Measurements from ENCODE around the gene ANGPTL1. TPM values are rescaled to one million over a fixed set of nuclear protein-coding genes. Genes with fewer than 3 reads are reported as not detected.
"Not testable (repeated sequence)": the region's sequence is repeated elsewhere in the genome, so short reads cannot be mapped to it uniquely, and the experiment has no call there.

Gene ANGPTL1
- total RNA-seq, 2 experiments from 2014 or later, result not detected

DNA sequence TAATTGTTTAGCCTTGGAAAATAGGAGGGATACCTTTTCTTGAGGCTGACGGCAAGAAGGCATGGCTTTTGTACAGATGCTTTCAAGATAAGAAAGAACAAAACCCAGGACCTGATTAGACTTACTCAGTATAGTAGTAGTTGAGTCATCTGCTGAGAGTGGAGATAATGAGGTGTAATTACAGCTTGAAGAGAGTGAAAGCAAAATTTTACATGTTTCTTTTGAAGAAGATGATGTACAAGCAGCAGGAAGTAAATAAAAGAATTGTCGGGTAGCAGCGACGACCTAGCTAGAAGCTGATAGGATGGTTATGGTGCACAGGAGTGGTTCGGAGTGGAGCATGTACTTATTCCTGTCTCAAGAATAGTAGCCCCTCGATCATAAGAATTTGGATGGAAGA, 6.6 kb downstream of the ANGPTL1 start:
- Mint-ChIP-seq H3K4me1 (ENCODE audit: low read depth) (peaks cover 4% of the 10 kb centered on the region), H3K36me3 (ENCODE audit: low read depth) (no peaks in the 10 kb centered on the region), H3K9me3 (ENCODE audit: insufficient read depth) (no peaks in the 10 kb centered on the region), H3K4me3 (no peak overlapping the region), H3K27ac (no peak overlapping the region), H3K27me3 (ENCODE audit: low read depth) (no peaks in the 10 kb centered on the region)
- ATAC-seq, result no peak
- no peak for DNase-seq
- ChIA-PET CTCF (interaction anchor here (0.8 kb wide), 1 partner anchor 139 kb away, joined by 3 read pairs; no protein-coding TSS in a partner anchor), POLR2A (no interaction called here)

DNA sequence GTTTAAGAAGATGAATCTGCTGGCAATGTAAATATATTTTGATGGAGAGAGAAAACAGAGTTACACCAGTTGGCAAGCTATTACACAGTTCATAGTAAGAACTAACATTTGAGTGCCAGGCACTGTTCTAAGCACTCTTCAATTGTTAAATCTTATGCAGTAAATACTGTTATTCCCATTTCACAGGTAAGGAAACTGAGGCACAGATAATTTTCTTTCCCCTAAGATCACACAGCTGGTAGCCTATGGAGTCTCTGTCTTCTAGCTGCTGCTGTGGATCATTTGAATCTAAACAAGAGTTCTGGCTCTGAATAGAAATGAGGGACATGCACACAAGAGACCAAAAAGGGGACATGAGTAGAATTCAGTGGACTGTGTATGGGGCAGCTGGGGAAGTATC, 8.0 kb downstream of the ANGPTL1 start:
- Mint-ChIP-seq H3K27ac (no peak overlapping the region), H3K4me3 (no peak overlapping the region), H3K36me3 (ENCODE audit: low read depth) (no peaks in the 10 kb centered on the region), H3K4me1 (ENCODE audit: low read depth) (peaks cover 4% of the 10 kb centered on the region), H3K9me3 (ENCODE audit: insufficient read depth) (no peaks in the 10 kb centered on the region), H3K27me3 (ENCODE audit: low read depth) (no peaks in the 10 kb centered on the region)
- DNase-seq (no peak), ATAC-seq (no peak)
- ChIA-PET POLR2A (no interaction called here), CTCF (interaction anchor here (1.8 kb wide), 1 partner anchor 13 kb away, joined by 4 read pairs; no protein-coding TSS in a partner anchor)

DNA sequence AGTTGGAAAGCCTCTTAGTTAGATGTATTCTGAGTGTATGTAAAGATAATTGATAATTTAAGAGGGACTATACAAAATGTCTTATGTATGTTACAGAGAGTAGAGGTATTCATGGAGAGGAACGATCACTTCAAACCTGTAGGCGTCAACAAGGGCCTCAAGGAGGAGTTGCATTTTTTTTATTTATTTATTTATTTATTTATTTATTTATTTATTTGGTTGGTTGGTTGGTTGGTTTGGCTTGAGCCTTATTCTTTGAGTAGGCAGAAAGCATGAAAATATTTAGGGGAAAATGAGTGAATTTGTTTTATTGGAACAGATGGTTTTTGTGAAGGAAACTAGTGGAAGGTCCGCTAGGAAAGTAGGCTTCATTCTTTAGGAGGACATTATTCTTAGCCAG, 8.5 kb downstream of the ANGPTL1 start:
- no peaks in the 10 kb centered on the region for H3K36me3 Mint-ChIP-seq (ENCODE audit: low read depth)
- ATAC-seq (no peak), DNase-seq (no peak)
- H3K4me1 Mint-ChIP-seq (ENCODE audit: low read depth), result no peaks in the 10 kb centered on the region
- H3K27me3 Mint-ChIP-seq (ENCODE audit: low read depth), result no peaks in the 10 kb centered on the region
- ChIA-PET POLR2A (no interaction called here), CTCF (interaction anchor here (1.8 kb wide), 1 partner anchor 13 kb away, joined by 4 read pairs; no protein-coding TSS in a partner anchor)
- H3K4me3 Mint-ChIP-seq, result no peak overlapping the region
- H3K27ac Mint-ChIP-seq, result no peak overlapping the region
- no peaks in the 10 kb centered on the region for H3K9me3 Mint-ChIP-seq (ENCODE audit: insufficient read depth)

DNA sequence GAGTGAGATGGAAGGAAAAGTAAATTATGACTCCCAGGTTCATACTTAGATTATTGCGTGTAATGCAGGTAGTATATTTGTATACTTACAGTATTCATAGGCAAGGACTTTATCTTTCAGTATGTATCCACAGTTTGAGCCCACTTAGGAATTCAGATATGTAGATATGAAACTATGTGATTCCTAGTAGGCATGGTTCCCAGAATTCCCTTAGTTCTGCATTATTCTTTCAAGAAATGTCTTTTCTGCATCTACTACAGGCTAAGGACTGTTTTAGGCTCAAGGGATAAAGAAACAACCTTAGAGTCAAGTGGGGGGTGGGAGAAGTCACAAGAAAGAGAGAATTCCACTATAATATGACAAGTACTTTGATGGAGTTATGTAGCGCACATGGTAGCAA, 13.8 kb downstream of the ANGPTL1 start:
- Mint-ChIP-seq H3K27ac (no peak overlapping the region), H3K4me3 (no peak overlapping the region), H3K36me3 (ENCODE audit: low read depth) (no peaks in the 10 kb centered on the region), H3K27me3 (ENCODE audit: low read depth) (no peaks in the 10 kb centered on the region), H3K4me1 (ENCODE audit: low read depth) (no peaks in the 10 kb centered on the region), H3K9me3 (ENCODE audit: insufficient read depth) (no peaks in the 10 kb centered on the region)
- ChIA-PET POLR2A (no interaction called here), CTCF (interaction anchor here (1.4 kb wide), 1 partner anchor 146 kb away, joined by 3 read pairs; no protein-coding TSS in a partner anchor)
- ATAC-seq, result no peak
- DNase-seq, result no peak

DNA sequence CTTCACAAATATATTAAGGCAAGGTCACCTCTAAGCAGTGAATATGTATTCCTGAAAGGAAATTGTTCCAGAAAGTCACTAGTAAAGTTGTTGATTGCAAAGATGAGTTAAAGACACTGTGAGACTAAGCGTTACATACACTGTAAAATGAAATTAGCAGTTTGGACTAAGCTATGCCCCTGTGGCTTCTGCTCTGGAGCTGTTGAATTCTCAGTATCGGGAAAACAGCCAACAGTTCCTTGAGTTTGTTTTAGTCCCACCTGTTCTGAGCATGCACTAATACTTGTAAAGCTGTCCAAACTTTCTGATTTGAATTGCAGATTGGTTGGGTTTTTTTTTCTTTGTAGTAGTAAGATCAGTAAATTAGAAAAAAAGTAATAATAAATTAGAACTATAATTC, 21.0 kb downstream of the ANGPTL1 start:
- Mint-ChIP-seq H3K4me1 (ENCODE audit: low read depth) (no peaks in the 10 kb centered on the region), H3K27me3 (ENCODE audit: low read depth) (no peaks in the 10 kb centered on the region), H3K36me3 (ENCODE audit: low read depth) (no peaks in the 10 kb centered on the region), H3K4me3 (no peak overlapping the region), H3K27ac (no peak overlapping the region), H3K9me3 (ENCODE audit: insufficient read depth) (no peaks in the 10 kb centered on the region)
- POLR2A ChIA-PET, result no interaction called here
- ATAC-seq (no peak), DNase-seq (no peak)
- CTCF ChIA-PET, result interaction anchor here (1.0 kb wide), 1 partner anchor 13 kb away, joined by 4 read pairs; no protein-coding TSS in a partner anchor

DNA sequence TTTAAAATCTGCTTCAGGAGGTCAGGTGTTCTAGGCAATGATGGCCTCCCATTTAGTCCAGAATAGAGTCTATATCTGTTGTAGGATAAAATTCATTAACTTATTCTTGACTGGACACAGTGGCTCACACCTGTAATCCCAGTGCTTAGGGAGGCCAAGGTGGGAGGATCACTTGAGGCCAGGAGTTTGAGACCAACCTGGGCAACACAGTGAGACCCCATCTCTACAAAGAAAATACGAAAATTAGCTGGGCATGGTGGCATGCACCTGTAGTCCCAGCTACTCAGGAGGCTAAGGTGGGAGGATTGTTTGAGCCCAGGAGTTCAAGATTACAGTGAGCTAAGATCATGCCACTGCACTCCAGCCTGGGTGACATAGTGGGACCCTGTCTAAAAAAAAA, 23.0 kb downstream of the ANGPTL1 start:
- POLR2A ChIA-PET; H3K27ac Mint-ChIP-seq; H3K4me3 Mint-ChIP-seq; CTCF ChIA-PET; H3K4me1 Mint-ChIP-seq (ENCODE audit: low read depth); ATAC-seq; DNase-seq; H3K27me3 Mint-ChIP-seq (ENCODE audit: low read depth); H3K36me3 Mint-ChIP-seq (ENCODE audit: low read depth); H3K9me3 Mint-ChIP-seq (ENCODE audit: insufficient read depth): not testable (repeated sequence)

DNA sequence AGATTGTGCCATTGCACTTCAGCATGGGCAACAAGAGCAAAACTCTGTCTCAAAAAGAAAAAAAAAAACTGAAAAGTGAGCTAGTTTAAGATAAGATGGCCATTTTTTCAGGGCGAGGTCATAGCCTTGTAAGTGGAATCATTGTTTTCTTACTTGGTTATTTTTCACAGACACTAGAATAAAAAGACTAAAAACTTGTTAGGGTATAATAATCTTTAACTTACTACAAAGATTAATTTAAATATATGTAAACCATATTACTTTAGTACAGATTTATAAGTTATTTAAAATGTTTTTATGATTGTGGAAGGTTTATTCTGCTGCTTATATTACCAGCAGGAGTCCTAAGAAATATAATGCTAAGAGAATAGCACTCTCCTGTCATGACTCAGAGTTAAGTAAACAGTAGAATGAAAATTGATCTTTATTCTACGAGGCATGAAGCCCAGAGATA, 23.5 kb downstream of the ANGPTL1 start:
- POLR2A ChIA-PET, result no interaction called here
- H3K4me3 Mint-ChIP-seq, result no peak overlapping the region
- no peaks in the 10 kb centered on the region for H3K9me3 Mint-ChIP-seq (ENCODE audit: insufficient read depth)
- H3K36me3 Mint-ChIP-seq (ENCODE audit: low read depth), result no peaks in the 10 kb centered on the region
- no peaks in the 10 kb centered on the region for H3K4me1 Mint-ChIP-seq (ENCODE audit: low read depth)
- DNase-seq, result no peak
- no peaks in the 10 kb centered on the region for H3K27me3 Mint-ChIP-seq (ENCODE audit: low read depth)
- ATAC-seq, result no peak
- H3K27ac Mint-ChIP-seq, result no peak overlapping the region
- CTCF ChIA-PET, result no interaction called here

DNA sequence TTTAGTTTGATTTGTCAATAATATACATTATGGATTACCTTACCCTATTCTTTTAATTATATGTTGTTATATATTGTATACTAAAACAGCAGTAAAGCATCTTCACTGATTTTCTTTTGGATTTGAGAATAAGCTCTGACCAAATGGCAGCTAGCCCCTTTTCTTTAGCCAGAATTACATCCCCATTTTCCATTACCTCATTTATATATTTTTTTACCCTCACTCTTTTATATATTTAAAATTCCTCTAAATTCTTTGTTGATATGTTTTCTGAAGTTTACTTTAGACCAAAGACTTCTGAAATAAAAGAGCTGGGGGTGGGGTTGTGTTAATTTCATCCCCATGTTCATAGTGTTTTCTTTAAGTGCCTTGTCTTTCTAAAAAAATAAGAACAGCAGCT, 24.6 kb downstream of the ANGPTL1 start:
- no peak for ATAC-seq
- CTCF ChIA-PET, result no interaction called here
- no peaks in the 10 kb centered on the region for H3K36me3 Mint-ChIP-seq (ENCODE audit: low read depth)

DNA sequence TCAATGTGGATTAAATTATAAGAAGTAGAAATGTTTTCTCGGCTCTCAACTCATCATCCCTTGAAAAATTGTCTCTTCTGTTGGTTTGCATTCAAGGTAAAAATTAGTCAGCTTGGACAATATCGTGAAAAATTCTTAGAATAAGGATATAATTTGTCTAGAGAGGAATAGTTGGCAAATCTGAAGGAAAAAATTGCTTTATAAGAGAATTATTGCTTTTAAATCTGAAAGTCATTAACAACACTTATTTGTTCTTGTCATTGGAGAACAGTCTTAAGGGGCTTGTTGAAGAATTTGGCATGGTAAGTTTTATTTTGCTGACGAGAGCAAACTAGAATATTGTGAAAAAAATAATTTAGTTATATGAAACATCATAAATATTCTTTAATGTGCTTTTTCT, 26.4 kb downstream of the ANGPTL1 start:
- H3K27me3 Mint-ChIP-seq (ENCODE audit: low read depth), result no peaks in the 10 kb centered on the region
- H3K9me3 Mint-ChIP-seq (ENCODE audit: insufficient read depth), result no peaks in the 10 kb centered on the region
- ChIA-PET CTCF (interaction anchor here (0.8 kb wide), 1 partner anchor 158 kb away, joined by 3 read pairs; no protein-coding TSS in a partner anchor), POLR2A (no interaction called here)
- DNase-seq, result no peak
- H3K36me3 Mint-ChIP-seq (ENCODE audit: low read depth), result no peaks in the 10 kb centered on the region
- no peak for ATAC-seq
- H3K27ac Mint-ChIP-seq, result no peak overlapping the region
- H3K4me1 Mint-ChIP-seq (ENCODE audit: low read depth), result no peaks in the 10 kb centered on the region
- H3K4me3 Mint-ChIP-seq, result no peak overlapping the region

More for the DNA sequence above, 24.6 kb downstream of the ANGPTL1 start:
- POLR2A ChIA-PET, result no interaction called here
- Mint-ChIP-seq H3K4me3 (no peak overlapping the region), H3K27ac (no peak overlapping the region), H3K27me3 (ENCODE audit: low read depth) (no peaks in the 10 kb centered on the region), H3K4me1 (ENCODE audit: low read depth) (no peaks in the 10 kb centered on the region), H3K9me3 (ENCODE audit: insufficient read depth) (no peaks in the 10 kb centered on the region)
- no peak for DNase-seq

DNA sequence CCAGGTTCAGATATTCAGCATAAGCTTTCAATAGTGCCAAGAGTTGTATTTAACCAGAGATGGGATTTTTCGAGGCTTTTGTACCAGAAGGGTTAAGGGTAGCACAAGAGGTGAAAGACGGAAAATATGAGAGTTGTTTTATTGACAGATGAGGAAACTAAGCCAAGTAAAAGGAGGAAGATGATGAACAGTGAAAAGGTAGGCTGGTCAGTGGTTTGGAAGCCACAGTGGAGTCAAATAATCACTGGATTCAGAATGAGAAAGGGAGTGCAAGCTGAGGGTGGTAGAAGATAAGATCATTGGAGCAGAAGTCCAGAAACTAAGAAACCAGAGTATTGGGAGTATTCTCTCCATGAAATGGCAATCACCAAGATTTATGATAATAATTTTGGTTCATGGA, 45.7 kb downstream of the ANGPTL1 start:
- H3K9me3 Mint-ChIP-seq (ENCODE audit: insufficient read depth), result no peaks in the 10 kb centered on the region

DNA sequence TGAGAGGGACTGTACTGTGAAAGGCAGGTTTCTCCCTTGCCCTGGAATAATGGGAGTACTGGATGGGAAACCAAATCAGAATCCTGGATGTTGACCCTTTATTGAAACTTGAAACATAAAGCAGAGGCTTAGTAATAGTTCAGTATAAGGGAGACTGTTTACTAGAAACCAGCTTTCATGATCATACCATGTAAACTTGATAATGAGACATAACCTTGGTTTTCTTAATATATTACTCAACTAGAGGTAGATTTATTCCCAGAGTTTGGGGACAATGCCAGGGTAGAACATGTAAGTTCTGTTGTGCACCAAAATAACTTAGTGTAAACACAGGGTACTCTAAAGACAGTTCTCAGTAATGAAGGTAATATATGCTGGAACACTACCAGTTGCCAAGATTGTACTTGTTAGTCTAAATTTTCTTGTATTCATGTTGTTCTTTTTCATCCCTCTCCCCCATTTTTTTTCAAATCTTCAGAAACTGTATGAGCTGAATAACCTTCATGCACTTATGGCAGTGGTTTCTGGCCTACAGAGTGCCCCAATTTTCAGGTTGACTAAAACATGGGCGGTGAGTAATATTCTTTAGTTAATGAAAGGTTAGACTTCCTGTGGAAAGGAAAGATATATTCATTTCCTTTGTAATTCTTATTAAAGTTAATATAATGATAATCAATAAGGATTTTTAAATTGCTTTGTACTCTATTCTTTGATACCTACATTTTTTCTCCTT, 49.6 kb downstream of the ANGPTL1 start:
- DNase-seq, result no peak
- Mint-ChIP-seq H3K4me1 (ENCODE audit: low read depth) (no peaks in the 10 kb centered on the region), H3K4me3 (no peak overlapping the region), H3K9me3 (ENCODE audit: insufficient read depth) (no peaks in the 10 kb centered on the region), H3K27ac (no peak overlapping the region), H3K36me3 (ENCODE audit: low read depth) (peaks cover 2% of the 10 kb centered on the region), H3K27me3 (ENCODE audit: low read depth) (no peaks in the 10 kb centered on the region)
- ChIA-PET CTCF (no interaction called here), POLR2A (no interaction called here)
- ATAC-seq, result no peak

More for the DNA sequence above, 45.7 kb downstream of the ANGPTL1 start:
- ChIA-PET POLR2A (no interaction called here), CTCF (no interaction called here)
- H3K4me3 Mint-ChIP-seq, result no peak overlapping the region
- H3K27ac Mint-ChIP-seq, result no peak overlapping the region
- no peaks in the 10 kb centered on the region for H3K27me3 Mint-ChIP-seq (ENCODE audit: low read depth)
- peaks cover 2% of the 10 kb centered on the region for H3K36me3 Mint-ChIP-seq (ENCODE audit: low read depth)
- no peaks in the 10 kb centered on the region for H3K4me1 Mint-ChIP-seq (ENCODE audit: low read depth)
- ATAC-seq (no peak), DNase-seq (no peak)

DNA sequence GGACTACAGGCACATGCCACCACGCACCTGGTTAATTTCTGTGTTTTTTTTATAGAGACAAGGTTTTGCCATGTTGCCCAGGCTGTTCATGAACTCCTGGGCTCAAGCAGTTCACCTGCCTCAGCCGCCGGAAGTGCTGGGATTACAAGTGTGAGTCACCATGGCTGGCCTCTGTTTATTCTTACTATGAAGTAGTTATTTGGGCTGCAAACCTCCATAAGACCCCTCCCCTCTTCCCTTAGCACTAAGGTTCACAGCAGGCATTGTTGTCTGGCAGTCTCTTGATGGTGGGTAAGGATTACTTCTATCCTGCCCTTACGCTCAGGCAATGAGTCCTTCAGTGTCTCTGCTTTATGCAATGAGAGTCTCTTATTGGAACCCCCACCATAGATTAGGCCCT, 51.8 kb downstream of the ANGPTL1 start:
- no peak for DNase-seq
- ChIA-PET CTCF (no interaction called here), POLR2A (no interaction called here)
- no peak overlapping the region for H3K4me3 Mint-ChIP-seq
- no peak overlapping the region for H3K27ac Mint-ChIP-seq
- no peaks in the 10 kb centered on the region for H3K27me3 Mint-ChIP-seq (ENCODE audit: low read depth)
- ATAC-seq, result no peak
- H3K4me1 Mint-ChIP-seq (ENCODE audit: low read depth), result no peaks in the 10 kb centered on the region
- H3K9me3 Mint-ChIP-seq (ENCODE audit: insufficient read depth), result no peaks in the 10 kb centered on the region
- H3K36me3 Mint-ChIP-seq (ENCODE audit: low read depth), result peaks cover under 1% of the 10 kb centered on the region

DNA sequence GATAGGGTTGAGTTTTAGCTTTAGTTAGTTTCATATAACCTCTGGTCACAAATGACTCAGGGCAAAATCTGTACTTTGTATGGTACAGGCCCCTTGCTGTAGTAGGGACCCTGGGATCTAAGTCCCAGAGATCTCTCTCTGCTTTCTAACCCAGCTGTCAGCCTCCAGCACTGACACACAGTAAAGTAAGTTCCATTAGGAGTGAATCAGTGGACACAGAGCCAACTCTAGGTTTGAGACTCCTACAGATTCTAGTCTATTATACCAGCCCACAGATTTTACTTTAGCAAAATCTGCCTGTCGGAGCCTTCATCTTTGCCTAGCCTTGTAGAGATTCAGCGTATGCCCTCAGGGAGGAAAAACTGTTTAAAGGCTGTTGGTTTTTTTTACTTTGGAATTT, 52.5 kb downstream of the ANGPTL1 start:
- Mint-ChIP-seq H3K27ac (no peak overlapping the region), H3K4me3 (no peak overlapping the region), H3K4me1 (ENCODE audit: low read depth) (no peaks in the 10 kb centered on the region), H3K9me3 (ENCODE audit: insufficient read depth) (no peaks in the 10 kb centered on the region), H3K36me3 (ENCODE audit: low read depth) (no peaks in the 10 kb centered on the region), H3K27me3 (ENCODE audit: low read depth) (no peaks in the 10 kb centered on the region)
- DNase-seq, result no peak
- ChIA-PET CTCF (no interaction called here), POLR2A (no interaction called here)
- ATAC-seq, result no peak

Data from activated CD8-positive, alpha-beta T cell treated with anti-CD3 and anti-CD28 coated beads, Interleukin-2, amount 10 ng/mL, durations not matched to agents 7 days and 5 days (primary cell).